ENCODE data around the gene RPL39. TPM values are rescaled to one million over a fixed set of nuclear protein-coding genes. Genes with fewer than 3 reads are reported as not detected.
A peak's percentile ranks its signal among the peaks of the same experiment; 100 is the strongest.

Gene RPL39
- 2,033 and 2,054 TPM in 2 replicates for total RNA-seq (2021)
- long read RNA-seq, transcript RPL39-201 (3 exons, 401 nt): major isoform, 333 of 345 reads
- long read RNA-seq, partial matches to known transcripts: 7 of 345 reads
- long read RNA-seq, other reads (novel, unspliced or antisense): 3 of 345 reads

DNA sequence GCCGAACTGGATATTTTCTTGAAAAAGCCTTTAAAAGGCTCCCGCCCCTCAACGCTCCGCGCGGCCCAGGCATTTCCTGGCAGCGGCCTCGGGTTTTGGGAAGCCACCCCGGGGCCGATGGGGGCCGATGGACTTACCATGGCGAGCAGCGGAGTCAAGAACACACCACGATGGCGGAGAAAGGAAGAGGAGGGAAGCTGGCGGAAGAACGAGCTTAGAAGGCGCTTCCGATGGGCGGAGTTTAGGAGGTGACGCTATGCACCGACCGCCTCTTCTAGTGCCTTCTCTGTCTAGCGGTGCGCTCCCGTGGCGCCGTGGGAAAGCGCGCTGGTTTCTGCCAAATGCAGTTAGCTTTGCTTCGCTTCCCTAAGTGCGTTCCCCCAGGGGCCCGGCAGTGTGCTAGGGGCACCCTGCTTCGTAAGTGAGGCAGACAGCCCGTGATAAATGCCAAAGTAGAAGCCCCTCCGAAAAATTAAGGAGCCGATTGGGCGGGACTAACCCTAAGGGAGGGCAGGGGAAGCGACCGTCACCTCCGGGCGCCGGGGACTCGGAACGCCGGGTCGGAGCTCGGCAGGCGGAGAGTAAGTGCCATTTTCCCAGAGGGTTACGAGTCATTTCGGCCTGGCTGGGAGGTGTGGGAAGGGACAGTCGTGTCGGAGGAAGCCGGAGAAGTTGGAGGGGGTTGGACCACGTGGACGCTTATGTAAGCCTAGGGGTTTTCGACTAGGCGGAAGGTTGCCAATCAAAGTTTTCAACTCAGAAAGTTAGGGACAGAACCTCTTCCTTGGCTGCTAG is at the start of gene RPL39:
Gene RPL39, minus strand, starts transcription at position 194 of the 795 bp plus-strand sequence. Its CDS starts 54 bp downstream, at position 140.
- Histone ChIP-seq H3K79me2 (ENCODE audit: insufficient read depth, low read length) (peaks cover 20% of the 10 kb centered on the region; the same call in 1 of the 2 replicates), H3K4me2 (ENCODE audit: insufficient read depth, insufficient read length, low read length) (peak within 1 kb of the TSS; percentile 45), H2AK5ac (ENCODE audit: insufficient read length, low read length) (no peak within 1 kb of the TSS), H3K23me2 (ENCODE audit: insufficient read length, low read depth, low read length, poor library complexity, severe bottlenecking) (peaks cover 2% of the 10 kb centered on the region), H2BK5ac (ENCODE audit: insufficient read length, low read length) (no peak within 1 kb of the TSS), H2BK120ac (ENCODE audit: low read depth, low read length, poor library complexity, severe bottlenecking) (peak within 1 kb of the TSS; percentile 77), H3T11ph (ENCODE audit: low read length) (no peak within 1 kb of the TSS), H2AFZ (ENCODE audit: low read length) (no peak within 1 kb of the TSS), H3K27me3 (ENCODE audit: insufficient read depth, low read length) (no peaks in the 10 kb centered on the region), H4K91ac (ENCODE audit: insufficient read length, low read depth, low read length) (peak within 1 kb of the TSS; percentile 85), H3K14ac (ENCODE audit: insufficient read depth, low read length) (peak within 1 kb of the TSS; percentile 98), H3K56ac (ENCODE audit: insufficient read length, low read depth, low read length) (peak within 1 kb of the TSS; percentile 92), H4K8ac (replicated peaks; ENCODE audit: insufficient read length, low read depth, low read length) (no peak within 1 kb of the TSS), H3K18ac (ENCODE audit: insufficient read length, low read depth, low read length) (peak within 1 kb of the TSS; percentile 89), H3K4me1 (ENCODE audit: insufficient read depth, low read length) (no peaks in the 10 kb centered on the region), H3K79me1 (ENCODE audit: insufficient read depth, low read depth, low read length, poor library complexity, severe bottlenecking) (peaks cover 6% of the 10 kb centered on the region), H3K9me3 (ENCODE audit: control insufficient read depth, low read depth, low read length) (peaks cover 19% of the 10 kb centered on the region), H4K20me1 (ENCODE audit: control insufficient read depth, insufficient read depth, insufficient read length) (no peaks in the 10 kb centered on the region), H2BK12ac (ENCODE audit: insufficient read length, low read depth, low read length) (peak within 1 kb of the TSS; percentile 94), H3K23ac (ENCODE audit: insufficient read length, low read depth, low read length) (no peak within 1 kb of the TSS), H4K5ac (ENCODE audit: insufficient read length, low read depth, low read length) (peak within 1 kb of the TSS; percentile 87), H2BK15ac (ENCODE audit: low read depth, low read length) (no peak within 1 kb of the TSS; the same call in 1 of the 2 replicates), H2BK20ac (ENCODE audit: low read depth, low read length, poor library complexity, severe bottlenecking) (no peak within 1 kb of the TSS), H3K27ac (ENCODE audit: insufficient read length, low read depth, low read length) (peak within 1 kb of the TSS; percentile 64), H3K9ac (ENCODE audit: extremely low read depth, insufficient read length, low read length) (peak within 1 kb of the TSS; percentile 96), H3K4ac (ENCODE audit: low read depth, low read length) (peak within 1 kb of the TSS; percentile 98; the same call in 1 of the 2 replicates)
- Mint-ChIP-seq H3K27me3 (ENCODE audit: low read depth) (no peaks in the 10 kb centered on the region), H3K4me1 (peaks cover 8 to 19% of the 10 kb centered on the region in 2 experiments; a peak in 2 of 4 replicates), H3K4me3 (peak within 1 kb of the TSS; percentile 94 to 95), H3K9me3 (peaks cover 57 to 66% of the 10 kb centered on the region in 2 experiments), H3K27ac (peak within 1 kb of the TSS; percentile 97 to 98 (median 97)), H3K36me3 (ENCODE audit: insufficient read depth in 1 of 3, low read depth in 3 of 3) (peaks cover 37 to 43% (median 38%) of the 10 kb centered on the region in 3 experiments)
- TF ChIP-seq, protein P1, sequence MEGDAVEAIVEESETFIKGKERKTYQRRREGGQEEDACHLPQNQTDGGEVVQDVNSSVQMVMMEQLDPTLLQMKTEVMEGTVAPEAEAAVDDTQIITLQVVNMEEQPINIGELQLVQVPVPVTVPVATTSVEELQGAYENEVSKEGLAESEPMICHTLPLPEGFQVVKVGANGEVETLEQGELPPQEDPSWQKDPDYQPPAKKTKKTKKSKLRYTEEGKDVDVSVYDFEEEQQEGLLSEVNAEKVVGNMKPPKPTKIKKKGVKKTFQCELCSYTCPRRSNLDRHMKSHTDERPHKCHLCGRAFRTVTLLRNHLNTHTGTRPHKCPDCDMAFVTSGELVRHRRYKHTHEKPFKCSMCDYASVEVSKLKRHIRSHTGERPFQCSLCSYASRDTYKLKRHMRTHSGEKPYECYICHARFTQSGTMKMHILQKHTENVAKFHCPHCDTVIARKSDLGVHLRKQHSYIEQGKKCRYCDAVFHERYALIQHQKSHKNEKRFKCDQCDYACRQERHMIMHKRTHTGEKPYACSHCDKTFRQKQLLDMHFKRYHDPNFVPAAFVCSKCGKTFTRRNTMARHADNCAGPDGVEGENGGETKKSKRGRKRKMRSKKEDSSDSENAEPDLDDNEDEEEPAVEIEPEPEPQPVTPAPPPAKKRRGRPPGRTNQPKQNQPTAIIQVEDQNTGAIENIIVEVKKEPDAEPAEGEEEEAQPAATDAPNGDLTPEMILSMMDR (conservative IDR thresholded peaks at IDR 0.05): no peak
- no CpG with 5 or more reads among the region's 58 CpGs for WGBS (ENCODE audit: extremely low coverage, insufficient read length, low lambda C conversion rate)
- peak; percentile 84 for DNase-seq

All from H9 (cell line).